Gastrocnemius medialis (tissue), 4 donors: ENCODE measurements around the gene ROGDI. TPM values are rescaled to one million over a fixed set of nuclear protein-coding genes. Genes with fewer than 3 reads are reported as not detected.
A peak's percentile ranks its signal among the peaks of the same experiment; 100 is the strongest.

Experiments used
- ATAC-seq, 2 donors: fragments of 150-250 bp; one replicate each; pipeline ENCODE4 v1.9.1; 2016
- DNase-seq, 2 donors: peaks; one replicate each; pipeline ENCODE4 v3.0.0-alpha.2; 2019
- H3K27ac ChIP-seq, 4 donors: fragments of 200-600 bp; sonication (generic); 1 replicate in 1 of 4; 2 replicates in 3 of 4; pipeline ENCODE4 v1.5.1; 2016 to 2018; ENCODE audit warnings: mild to moderate bottlenecking in 2 of 4, moderate library complexity in 1 of 4
- H3K27me3 ChIP-seq, 3 donors: fragments of 200-600 bp; sonication (generic) in 2 of 3; 1 replicate in 1 of 3; 2 replicates in 2 of 3; pipeline versions ENCODE4 v1.5.1 to v1.6.0; 2016 to 2019; ENCODE audit warnings: mild to moderate bottlenecking in 1 of 3, moderate library complexity in 1 of 3
- H3K36me3 ChIP-seq, 2 donors: fragments of 200-600 bp; sonication (generic) in 1 of 2; one replicate each; pipeline ENCODE4 v1.5.1; 2017 to 2018
- H3K4me1 ChIP-seq, 2 donors: fragments of 200-600 bp; sonication (generic) in 1 of 2; one replicate each; pipeline ENCODE4 v1.5.1; 2016 to 2017; ENCODE audit warnings: mild to moderate bottlenecking in 2 of 2
- H3K4me3 ChIP-seq, 4 donors: fragments of 200-600 bp; sonication (generic) in 3 of 4; 1 replicate in 1 of 4; 2 replicates in 3 of 4; pipeline ENCODE4 v1.5.1; 2016 to 2019; ENCODE audit warnings: mild to moderate bottlenecking in 2 of 4
- H3K9me3 ChIP-seq, 3 donors: fragments of 200-600 bp; sonication (generic) in 2 of 3; 1 replicate in 1 of 3; 2 replicates in 2 of 3; pipeline ENCODE4 v1.5.1; 2016 to 2019
- POLR2A ChIP-seq, 2 donors: fragments of 450-650 bp; IDR thresholded peaks; one replicate each; pipeline ENCODE4 v1.6.1; 2017; ENCODE audit warnings: antibody characterized with exemption in 2 of 2, mild to moderate bottlenecking in 2 of 2, moderate library complexity in 2 of 2
- in situ Hi-C, 4 donors: fragments of 200-750 bp; cut with MboI; loops; one replicate each; pipeline versions ENCODE4 v1.15.0 to v1.8.0; 2017; ENCODE audit warnings: low sequenced_read_pairs in 4 of 4
- intact Hi-C: fragments of 100-400 bp; cut with DNase I; formaldehyde crosslinking; loops from one replicate; pipeline ENCODE4 v1.15.1; 2023; ENCODE audit warnings: low total_unique reads
- total RNA-seq, 4 donors: library from RNA; depleted of rRNA; stranded (reverse); fragments of >200 nt; gene quantifications; one replicate each; pipeline versions ENCODE4 v1.1.0 to v1.2.3, GENCODE V29; 2016
- TF ChIP-seq, protein P1 (sequence below), 5 experiments: fragments of 450-650 bp in 3 of 5; fragments of 200-600 bp in 2 of 5; sonication (generic) in 2 of 5; IDR thresholded peaks in 4 of 5; conservative IDR thresholded peaks in 1 of 5; 1 replicate in 4 of 5; 2 replicates in 1 of 5; pipeline ENCODE4 v1.5.1; 2016 to 2019; ENCODE audit warnings: antibody characterized with exemption in 5 of 5, mild to moderate bottlenecking in 3 of 5, moderate library complexity in 3 of 5

Gene ROGDI
- total RNA-seq, 4 donors from 2014 or later, result 11.6 to 31.1 (median 26.0) TPM

- Histone ChIP-seq H3K27me3 (no peaks in the 10 kb centered on the region), H3K4me3 (no peak overlapping the region), H3K27ac (no peak overlapping the region), H3K9me3 (no peaks in the 10 kb centered on the region), H3K4me1 (peaks cover 3 to 15% of the 10 kb centered on the region in 2 donors), H3K36me3 (peaks cover 0 to 61% of the 10 kb centered on the region in 2 donors)
- ATAC-seq (no peak), DNase-seq (no peak)
- in situ Hi-C loops (no loop called here), intact Hi-C loops (no loop called here)
- TF ChIP-seq, protein P1, sequence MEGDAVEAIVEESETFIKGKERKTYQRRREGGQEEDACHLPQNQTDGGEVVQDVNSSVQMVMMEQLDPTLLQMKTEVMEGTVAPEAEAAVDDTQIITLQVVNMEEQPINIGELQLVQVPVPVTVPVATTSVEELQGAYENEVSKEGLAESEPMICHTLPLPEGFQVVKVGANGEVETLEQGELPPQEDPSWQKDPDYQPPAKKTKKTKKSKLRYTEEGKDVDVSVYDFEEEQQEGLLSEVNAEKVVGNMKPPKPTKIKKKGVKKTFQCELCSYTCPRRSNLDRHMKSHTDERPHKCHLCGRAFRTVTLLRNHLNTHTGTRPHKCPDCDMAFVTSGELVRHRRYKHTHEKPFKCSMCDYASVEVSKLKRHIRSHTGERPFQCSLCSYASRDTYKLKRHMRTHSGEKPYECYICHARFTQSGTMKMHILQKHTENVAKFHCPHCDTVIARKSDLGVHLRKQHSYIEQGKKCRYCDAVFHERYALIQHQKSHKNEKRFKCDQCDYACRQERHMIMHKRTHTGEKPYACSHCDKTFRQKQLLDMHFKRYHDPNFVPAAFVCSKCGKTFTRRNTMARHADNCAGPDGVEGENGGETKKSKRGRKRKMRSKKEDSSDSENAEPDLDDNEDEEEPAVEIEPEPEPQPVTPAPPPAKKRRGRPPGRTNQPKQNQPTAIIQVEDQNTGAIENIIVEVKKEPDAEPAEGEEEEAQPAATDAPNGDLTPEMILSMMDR (IDR thresholded peaks at IDR 0.05 in 4 of 5, conservative IDR thresholded peaks at IDR 0.05 in 1 of 5), result no peak
- TF ChIP-seq POLR2A (IDR thresholded peaks at IDR 0.05), result no peak
Measured at GRCh38 chr16:4806280-4806679, 3.8 kb upstream of the ROGDI start.

- H3K27ac ChIP-seq, result no peak overlapping the region
- intact Hi-C loops, result no loop called here
- peaks cover 0 to 53% of the 10 kb centered on the region in 2 donors for H3K36me3 ChIP-seq
- DNase-seq (no peak), ATAC-seq (no peak)
- in situ Hi-C loops, result no loop called here
- TF ChIP-seq, protein P1 (IDR thresholded peaks at IDR 0.05 in 4 of 5, conservative IDR thresholded peaks at IDR 0.05 in 1 of 5), result no peak
- no peaks in the 10 kb centered on the region for H3K27me3 ChIP-seq
- peaks cover 9 to 17% of the 10 kb centered on the region in 2 donors for H3K4me1 ChIP-seq
- no peak overlapping the region for H3K4me3 ChIP-seq
- no peaks in the 10 kb centered on the region for H3K9me3 ChIP-seq
Measured at GRCh38 chr16:4805231-4805630, 2.8 kb upstream of the ROGDI start.

- no peak for ATAC-seq
- H3K36me3 ChIP-seq, result peaks cover 0 to 42% of the 10 kb centered on the region in 2 donors
- intact Hi-C loops, result loop anchor here (2.0 to 5.0 kb wide), 2 partner anchors 35 to 43 kb away; partner anchors contain the start of genes GLYR1 and UBN1
Measured at GRCh38 chr16:4803898-4804762, 1.7 kb upstream of the ROGDI start.

DNA sequence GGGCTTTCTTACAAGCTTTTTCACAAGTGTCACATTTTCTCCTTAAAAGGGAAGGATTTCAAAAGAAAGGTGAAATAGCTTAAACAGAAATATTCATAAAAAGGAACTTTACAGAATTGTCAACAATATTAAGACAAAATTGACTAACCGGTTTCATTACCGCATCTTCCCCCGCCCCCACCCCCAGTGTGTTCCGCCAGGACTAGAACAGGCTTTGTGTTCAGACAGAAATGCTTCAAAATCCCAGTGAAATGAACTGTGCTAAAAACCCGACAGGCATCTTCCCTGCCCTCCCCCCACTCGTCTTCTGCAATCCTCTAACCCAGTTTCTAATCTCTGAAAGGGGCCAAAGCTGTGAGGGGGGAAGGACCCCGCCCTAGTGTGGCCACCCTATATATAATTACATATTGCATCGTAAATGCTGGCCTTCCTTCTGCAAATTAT, 990 bp upstream of the ROGDI start:
- TF ChIP-seq, protein P1 (IDR thresholded peaks at IDR 0.05 in 4 of 5, conservative IDR thresholded peaks at IDR 0.05 in 1 of 5), result no peak
- no peak for TF ChIP-seq POLR2A (IDR thresholded peaks at IDR 0.05)
- peak overlapping the region in 3 of 4 donors; percentile 76 to 93 (median 93) for H3K27ac ChIP-seq
- peaks cover 0 to 35% of the 10 kb centered on the region in 2 donors for H3K36me3 ChIP-seq
- H3K27me3 ChIP-seq, result no peaks in the 10 kb centered on the region
- peak overlapping the region; percentile 64 to 97 (median 84) for H3K4me3 ChIP-seq
- intact Hi-C loops, result loop anchor here (2.0 to 5.0 kb wide), 2 partner anchors 35 to 44 kb away; partner anchors contain the start of genes GLYR1 and UBN1
- in situ Hi-C loops, result no loop called here
- DNase-seq (no peak), ATAC-seq (no peak)
- peaks cover 11 to 17% of the 10 kb centered on the region in 2 donors for H3K4me1 ChIP-seq
- no peaks in the 10 kb centered on the region for H3K9me3 ChIP-seq

More at GRCh38 chr16:4803898-4804762, 1.7 kb upstream of the ROGDI start:
- no peak for DNase-seq
- peaks cover 11 to 17% of the 10 kb centered on the region in 2 donors for H3K4me1 ChIP-seq
- H3K27me3 ChIP-seq, result no peaks in the 10 kb centered on the region
- no peak overlapping the region for H3K4me3 ChIP-seq
- no peaks in the 10 kb centered on the region for H3K9me3 ChIP-seq
- H3K27ac ChIP-seq, result no peak overlapping the region
- in situ Hi-C loops, result no loop called here
- no peak for TF ChIP-seq POLR2A (IDR thresholded peaks at IDR 0.05)
- TF ChIP-seq, protein P1 (IDR thresholded peaks at IDR 0.05 in 4 of 5, conservative IDR thresholded peaks at IDR 0.05 in 1 of 5), result no peak
